Uterus (tissue), 2 donors: ENCODE results near the gene SSC4D.
"Not testable (repeated sequence)": the region's sequence is repeated elsewhere in the genome, so short reads cannot be mapped to it uniquely, and the experiment has no call there.

Experiments used
- POLR2A ChIP-seq, 2 donors: fragments of 450-650 bp; IDR thresholded peaks; one replicate each; pipeline ENCODE4 v1.6.1; 2016; ENCODE audit warnings: antibody characterized with exemption in 2 of 2, mild to moderate bottlenecking in 1 of 2, moderate library complexity in 1 of 2
- TF ChIP-seq, protein P1 (sequence below), 4 experiments: fragments of 200-600 bp in 2 of 4; fragments of 450-650 bp in 2 of 4; sonication (generic) in 2 of 4; IDR thresholded peaks; one replicate each; pipeline ENCODE4 v1.5.1; 2016 to 2019; ENCODE audit warnings: antibody characterized with exemption in 4 of 4, mild to moderate bottlenecking in 2 of 4, moderate library complexity in 1 of 4

DNA sequence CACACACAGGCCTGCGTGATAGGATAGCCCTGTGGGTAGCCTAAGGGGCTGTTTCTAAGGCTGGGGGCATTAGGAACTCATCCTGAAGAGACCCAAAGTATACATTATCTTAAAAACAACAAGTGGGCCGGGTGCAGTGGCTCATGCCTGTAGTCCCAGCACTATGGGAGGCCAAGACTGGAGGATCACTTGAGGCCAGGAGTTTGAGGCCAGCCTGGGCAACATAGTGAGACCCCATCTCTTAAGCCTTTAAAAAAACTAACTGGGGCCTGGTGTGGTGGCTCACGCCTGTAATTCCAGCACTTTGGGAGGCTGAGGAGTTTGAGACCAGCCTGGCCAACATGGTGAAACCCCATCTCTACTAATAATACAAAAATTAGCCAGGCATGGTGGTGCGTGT, 16.1 kb upstream of the SSC4D start:
- not testable (repeated sequence) for TF ChIP-seq POLR2A (IDR thresholded peaks at IDR 0.05)
- TF ChIP-seq, protein P1, sequence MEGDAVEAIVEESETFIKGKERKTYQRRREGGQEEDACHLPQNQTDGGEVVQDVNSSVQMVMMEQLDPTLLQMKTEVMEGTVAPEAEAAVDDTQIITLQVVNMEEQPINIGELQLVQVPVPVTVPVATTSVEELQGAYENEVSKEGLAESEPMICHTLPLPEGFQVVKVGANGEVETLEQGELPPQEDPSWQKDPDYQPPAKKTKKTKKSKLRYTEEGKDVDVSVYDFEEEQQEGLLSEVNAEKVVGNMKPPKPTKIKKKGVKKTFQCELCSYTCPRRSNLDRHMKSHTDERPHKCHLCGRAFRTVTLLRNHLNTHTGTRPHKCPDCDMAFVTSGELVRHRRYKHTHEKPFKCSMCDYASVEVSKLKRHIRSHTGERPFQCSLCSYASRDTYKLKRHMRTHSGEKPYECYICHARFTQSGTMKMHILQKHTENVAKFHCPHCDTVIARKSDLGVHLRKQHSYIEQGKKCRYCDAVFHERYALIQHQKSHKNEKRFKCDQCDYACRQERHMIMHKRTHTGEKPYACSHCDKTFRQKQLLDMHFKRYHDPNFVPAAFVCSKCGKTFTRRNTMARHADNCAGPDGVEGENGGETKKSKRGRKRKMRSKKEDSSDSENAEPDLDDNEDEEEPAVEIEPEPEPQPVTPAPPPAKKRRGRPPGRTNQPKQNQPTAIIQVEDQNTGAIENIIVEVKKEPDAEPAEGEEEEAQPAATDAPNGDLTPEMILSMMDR (IDR thresholded peaks at IDR 0.05), result not testable (repeated sequence)
